Measurements from ENCODE around the gene MAPKAPK2.

DNA sequence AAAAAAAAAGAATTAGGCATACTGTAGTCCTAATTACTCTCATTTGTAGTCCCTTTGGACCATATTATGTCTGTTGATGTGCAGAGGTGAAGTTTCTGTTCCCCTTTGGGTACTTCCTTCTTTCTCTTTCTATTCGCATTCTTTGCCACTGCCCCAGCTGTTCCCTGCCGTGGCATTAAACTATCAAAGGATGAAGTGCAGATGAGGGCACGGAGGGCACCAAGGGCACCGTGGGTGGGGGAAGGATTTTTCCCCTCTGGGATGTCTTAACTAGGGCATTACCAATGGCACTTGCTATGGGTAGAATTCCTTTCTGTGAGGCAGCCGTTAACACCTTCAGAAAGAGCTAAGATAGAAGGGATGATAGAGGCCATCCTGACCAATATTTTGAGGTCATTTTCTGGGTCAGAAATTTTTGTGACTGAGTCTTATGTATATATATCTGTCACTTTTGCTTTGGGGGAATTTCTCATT lies 4.9 kb upstream of the MAPKAPK2 start:
- TF ChIP-seq CTCF (IDR thresholded peaks at IDR 0.05; ENCODE audit: poor library complexity): no peak
- no peak for TF ChIP-seq EZH2 (IDR thresholded peaks at IDR 0.05; ENCODE audit: borderline replicate concordance)

Data from hepatocyte (in vitro differentiated cells).